ACC112 (cell line): ENCODE measurements around the gene RALBP1.

Experiments
- H2AFZ ChIP-seq: fragments of 200-600 bp; sonication (generic); one replicate; pipeline ENCODE4 v1.6.0; 2017; ENCODE audit warnings: antibody characterized with exemption, low read length; ENCODE audit not compliant: unreplicated experiment
- H3K27ac ChIP-seq: fragments of 200-600 bp; sonication (generic); 2 replicates; pipeline ENCODE4 v1.5.1; 2014; ENCODE audit warnings: low read depth, mild to moderate bottlenecking, antibody characterized with exemption, low read length, moderate library complexity
- H3K27me3 ChIP-seq: fragments of 200-600 bp; sonication (generic); 2 replicates; pipeline ENCODE4 v1.6.1; 2014; ENCODE audit warnings: mild to moderate bottlenecking, antibody characterized with exemption, low read length, moderate library complexity, mixed read lengths; ENCODE audit not compliant: insufficient read depth
- H3K36me3 ChIP-seq: fragments of 200-600 bp; sonication (generic); 2 replicates; pipeline ENCODE4 v1.6.1; 2016; ENCODE audit warnings: mild to moderate bottlenecking, antibody characterized with exemption, low read length, moderate library complexity, mixed read lengths; ENCODE audit not compliant: insufficient read depth
- H3K4me1 ChIP-seq: fragments of 200-600 bp; sonication (generic); one replicate; pipeline ENCODE4 v1.6.1; 2016; ENCODE audit warnings: low read length, mixed read lengths; ENCODE audit not compliant: insufficient read depth, unreplicated experiment, control insufficient read depth
- H3K4me3 ChIP-seq: fragments of 200-600 bp; sonication (generic); 2 replicates; pipeline ENCODE4 v1.5.1; 2014; ENCODE audit warnings: mild to moderate bottlenecking, low read depth, low read length
- H3K79me2 ChIP-seq: fragments of 200-600 bp; sonication (generic); one replicate; pipeline ENCODE4 v1.6.0; 2016; ENCODE audit warnings: low read length; ENCODE audit not compliant: control insufficient read depth, unreplicated experiment, insufficient read depth

The RALBP1 gene

DNA sequence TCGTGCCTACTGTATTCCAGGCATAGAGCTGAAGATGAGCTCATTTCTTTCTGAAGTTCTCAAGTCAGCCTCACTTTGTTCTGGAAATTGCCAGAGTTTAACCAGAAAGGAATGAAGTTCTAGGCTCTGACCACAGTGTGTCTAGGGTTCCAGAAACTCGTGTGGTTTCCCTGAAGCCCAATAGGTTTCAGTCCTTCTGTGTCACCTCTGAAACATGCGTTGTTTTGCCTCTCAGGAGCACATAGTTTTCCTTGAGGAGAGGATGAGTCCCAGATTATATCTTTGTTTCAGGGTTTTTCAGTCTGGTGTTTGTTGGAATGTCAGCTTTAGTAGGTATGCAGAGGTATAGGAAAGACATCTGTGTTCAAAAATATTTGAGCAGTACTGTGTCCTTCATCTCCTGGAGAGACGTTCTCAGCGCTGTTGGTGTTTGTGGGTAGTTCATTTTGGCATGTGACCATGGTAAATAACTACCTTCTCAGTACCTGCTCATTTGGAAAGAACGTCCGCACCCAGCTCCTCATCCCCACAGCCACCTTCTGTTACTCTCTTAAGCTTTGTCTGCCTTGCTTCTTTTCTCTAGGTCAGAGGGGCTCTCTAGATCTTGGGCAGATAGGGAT lies 56.6 kb downstream of the RALBP1 start:
- H3K36me3 ChIP-seq, result peaks cover 26% of the 10 kb centered on the region
- H3K27me3 ChIP-seq, result no peaks in the 10 kb centered on the region
- peaks cover 22% of the 10 kb centered on the region for H3K4me1 ChIP-seq
- H2AFZ ChIP-seq, result no peak overlapping the region
- no peak overlapping the region for H3K4me3 ChIP-seq
- no peaks in the 10 kb centered on the region for H3K79me2 ChIP-seq
- H3K27ac ChIP-seq, result no peak overlapping the region

DNA sequence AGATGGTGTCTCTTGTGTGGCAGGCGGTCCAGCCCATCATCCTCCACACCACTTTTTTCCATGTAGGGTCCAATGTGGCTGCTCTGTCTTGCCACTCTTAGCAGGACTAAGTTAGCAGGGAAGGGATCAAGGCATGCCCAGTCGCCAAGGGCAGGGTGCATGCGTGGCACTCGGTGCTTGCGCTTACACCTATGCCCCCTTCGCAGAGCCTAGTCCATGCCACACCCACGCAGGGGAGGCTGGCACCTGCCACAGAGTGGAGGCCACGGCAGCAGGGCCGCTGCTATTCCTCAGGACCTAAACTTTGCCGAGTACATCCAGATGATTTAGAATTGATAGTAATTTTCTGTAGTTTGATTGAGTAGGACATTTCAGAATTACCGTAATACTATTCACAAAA lies 59.5 kb downstream of the RALBP1 start:
- no peak overlapping the region for H2AFZ ChIP-seq
- H3K36me3 ChIP-seq, result peaks cover 9% of the 10 kb centered on the region; the same call in 1 of the 2 replicates
- peaks cover 34% of the 10 kb centered on the region for H3K4me1 ChIP-seq
- peak overlapping the region; percentile 82 for H3K27ac ChIP-seq
- H3K79me2 ChIP-seq, result no peaks in the 10 kb centered on the region
- no peak overlapping the region for H3K4me3 ChIP-seq
- no peaks in the 10 kb centered on the region for H3K27me3 ChIP-seq

DNA sequence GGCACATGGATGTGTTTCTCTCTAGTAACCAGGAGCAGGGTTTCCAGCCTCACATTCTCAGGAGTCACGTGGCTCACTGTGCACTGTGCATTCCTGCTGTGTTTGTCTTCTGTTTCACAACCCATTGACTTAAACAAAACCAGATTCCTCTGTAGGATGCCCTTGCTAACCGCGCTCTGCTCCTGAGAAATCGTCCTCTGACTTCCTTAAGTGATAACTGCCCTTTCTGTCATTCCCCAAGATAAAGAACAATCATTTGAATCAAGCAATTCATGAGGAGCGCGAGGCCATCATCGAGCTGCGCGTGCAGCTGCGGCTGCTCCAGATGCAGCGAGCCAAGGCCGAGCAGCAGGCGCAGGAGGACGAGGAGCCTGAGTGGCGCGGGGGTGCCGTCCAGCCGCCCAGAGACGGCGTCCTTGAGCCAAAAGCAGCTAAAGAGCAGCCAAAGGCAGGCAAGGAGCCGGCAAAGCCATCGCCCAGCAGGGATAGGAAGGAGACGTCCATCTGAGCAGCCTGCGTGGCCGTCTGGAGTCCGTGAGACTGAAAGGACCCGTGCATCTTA lies 60.2 kb downstream of the RALBP1 start:
- Histone ChIP-seq H2AFZ (peak overlapping the region; percentile 53), H3K4me3 (peak overlapping the region; percentile 73), H3K4me1 (peaks cover 37% of the 10 kb centered on the region), H3K27ac (peak overlapping the region; percentile 82), H3K79me2 (no peaks in the 10 kb centered on the region), H3K27me3 (no peaks in the 10 kb centered on the region), H3K36me3 (peaks cover 13% of the 10 kb centered on the region; the same call in 1 of the 2 replicates)

DNA sequence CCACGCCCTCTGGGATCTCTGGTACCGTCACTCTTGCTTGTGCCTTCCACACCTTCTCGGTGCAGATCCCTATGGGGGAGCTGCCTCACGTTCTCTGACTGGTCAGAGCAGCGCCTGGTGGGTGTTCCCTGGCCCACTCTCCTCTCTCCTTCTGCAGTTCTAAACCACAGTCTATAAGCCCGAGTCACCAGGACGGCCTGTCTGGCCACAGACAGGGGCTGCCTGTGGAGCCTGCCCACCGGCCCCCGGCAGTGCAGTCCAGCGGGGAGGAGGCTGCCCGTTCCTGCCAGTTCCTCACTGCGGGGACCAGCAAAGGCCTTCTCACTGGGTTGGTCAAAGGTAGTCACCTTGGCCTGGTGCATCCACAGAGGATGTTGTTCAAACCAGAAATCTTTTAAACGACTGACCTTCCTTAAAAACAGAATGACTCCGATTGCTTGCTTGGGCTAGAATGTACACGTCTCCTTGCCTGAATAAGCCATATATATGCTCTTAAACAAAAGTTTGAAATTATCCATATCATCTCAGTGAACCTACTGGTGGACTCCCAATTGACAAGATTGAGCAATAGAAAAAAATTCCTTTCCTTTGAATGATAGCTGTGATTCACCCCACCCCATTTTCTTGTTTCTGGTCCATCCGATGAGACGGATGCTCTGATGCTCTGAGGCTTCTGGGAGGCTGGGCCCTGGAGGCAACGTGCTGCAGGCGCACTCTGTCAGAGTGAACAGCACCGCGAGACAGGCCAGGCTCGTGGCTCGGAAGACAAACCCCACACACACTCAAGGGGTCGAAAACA lies 61.2 kb downstream of the RALBP1 start:
- H3K4me1 ChIP-seq, result peaks cover 37% of the 10 kb centered on the region
- no peak overlapping the region; the same call in 1 of the 2 replicates for H3K4me3 ChIP-seq
- no peaks in the 10 kb centered on the region for H3K27me3 ChIP-seq
- H3K79me2 ChIP-seq, result no peaks in the 10 kb centered on the region
- no peak overlapping the region for H2AFZ ChIP-seq
- H3K27ac ChIP-seq, result peak overlapping the region; percentile 82
- H3K36me3 ChIP-seq, result peaks cover 9% of the 10 kb centered on the region; the same call in 1 of the 2 replicates

DNA sequence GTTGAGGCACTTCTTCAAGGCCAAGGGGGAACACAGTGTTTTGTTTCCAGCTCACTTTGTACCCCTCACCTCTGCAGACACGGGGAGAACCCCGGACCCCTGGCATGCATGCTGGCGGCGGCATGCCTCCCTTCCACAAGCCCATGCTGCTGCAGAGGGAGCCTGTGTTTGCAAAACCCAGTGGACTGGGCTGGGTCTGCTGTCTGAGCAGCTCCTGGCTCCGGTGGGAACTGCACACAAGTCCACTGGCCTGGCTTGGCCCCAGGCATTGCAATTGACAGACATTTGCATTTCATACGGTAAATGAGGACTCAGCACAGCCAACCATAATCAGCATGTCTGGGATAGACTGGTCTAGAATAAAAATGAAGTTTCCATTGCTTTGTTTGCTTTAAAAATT lies 62.4 kb downstream of the RALBP1 start:
- no peaks in the 10 kb centered on the region for H3K27me3 ChIP-seq
- H3K79me2 ChIP-seq, result no peaks in the 10 kb centered on the region
- H2AFZ ChIP-seq, result no peak overlapping the region
- no peak overlapping the region for H3K27ac ChIP-seq
- H3K4me3 ChIP-seq, result no peak overlapping the region
- H3K4me1 ChIP-seq, result peaks cover 37% of the 10 kb centered on the region
- H3K36me3 ChIP-seq, result peaks cover 9% of the 10 kb centered on the region; the same call in 1 of the 2 replicates

DNA sequence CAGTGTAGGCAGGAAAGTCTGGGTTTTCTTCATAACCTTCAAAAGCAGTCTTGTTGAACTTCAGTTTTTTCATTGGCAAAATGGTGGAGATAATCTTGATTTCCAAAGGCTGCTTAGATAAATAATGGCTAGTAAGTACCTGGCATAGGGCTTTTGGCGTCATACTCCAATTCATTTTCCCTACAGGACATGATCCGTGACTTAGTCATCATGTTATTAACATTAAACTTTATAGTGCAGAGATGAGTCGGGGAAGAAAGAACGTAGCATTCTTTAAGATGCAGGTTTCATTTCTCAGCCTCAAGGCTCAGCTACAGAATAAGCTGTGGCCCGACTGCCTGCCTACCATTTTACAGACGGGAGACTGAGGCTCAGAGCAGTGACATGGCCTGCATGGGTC lies 64.0 kb downstream of the RALBP1 start:
- Histone ChIP-seq H2AFZ (no peak overlapping the region), H3K4me1 (peaks cover 37% of the 10 kb centered on the region), H3K27me3 (no peaks in the 10 kb centered on the region), H3K36me3 (peaks cover 4% of the 10 kb centered on the region; the same call in 1 of the 2 replicates), H3K4me3 (peak overlapping the region; percentile 51; the same call in 1 of the 2 replicates), H3K79me2 (no peaks in the 10 kb centered on the region), H3K27ac (peak overlapping the region; percentile 82)

DNA sequence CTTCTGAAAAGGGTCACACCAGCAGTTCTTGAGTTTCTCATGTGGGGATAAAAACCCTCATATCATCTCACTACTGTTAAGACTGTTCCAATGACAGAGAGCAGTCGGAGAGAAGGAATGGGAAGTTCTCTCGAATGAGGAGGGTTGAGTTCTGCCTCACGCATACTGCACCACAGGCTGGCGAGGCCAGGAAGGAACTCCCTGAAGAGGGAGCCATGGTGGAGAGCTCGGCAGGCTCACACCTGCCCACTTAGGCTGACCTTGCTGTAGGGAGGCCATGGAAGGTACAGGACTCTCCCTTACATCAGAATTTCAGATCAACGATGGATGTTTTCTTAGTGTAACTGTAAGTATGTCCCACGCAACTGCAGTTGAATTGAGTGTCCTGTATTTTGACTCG lies 64.6 kb downstream of the RALBP1 start:
- Histone ChIP-seq H3K79me2 (no peaks in the 10 kb centered on the region), H3K4me3 (peak overlapping the region; percentile 51; the same call in 1 of the 2 replicates), H3K27me3 (no peaks in the 10 kb centered on the region), H3K36me3 (peaks cover 5% of the 10 kb centered on the region; the same call in 1 of the 2 replicates), H3K27ac (peak overlapping the region; percentile 82), H3K4me1 (peaks cover 34% of the 10 kb centered on the region), H2AFZ (no peak overlapping the region)

DNA sequence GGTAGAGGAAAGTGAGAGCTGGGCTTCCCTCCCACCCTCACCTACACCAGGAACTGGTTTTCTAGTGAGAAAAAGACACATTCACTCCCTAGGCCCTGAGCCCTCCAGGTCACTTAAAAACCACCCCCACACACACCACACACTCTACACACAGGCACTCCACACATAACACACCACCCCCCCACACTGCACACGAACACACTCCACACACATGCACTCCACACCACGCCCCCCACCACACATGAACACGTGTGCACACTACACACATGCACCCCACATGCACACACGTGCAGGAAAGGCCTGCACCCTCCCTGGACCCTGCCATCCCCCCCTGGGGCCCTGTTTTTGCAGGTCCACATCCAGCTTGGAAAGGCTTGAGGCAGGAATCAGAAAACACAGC lies 67.6 kb downstream of the RALBP1 start:
- H3K4me3 ChIP-seq, result no peak overlapping the region
- H2AFZ ChIP-seq, result no peak overlapping the region
- peaks cover 29% of the 10 kb centered on the region for H3K36me3 ChIP-seq
- H3K79me2 ChIP-seq, result no peaks in the 10 kb centered on the region
- peaks cover 16% of the 10 kb centered on the region for H3K4me1 ChIP-seq
- H3K27me3 ChIP-seq, result no peaks in the 10 kb centered on the region
- H3K27ac ChIP-seq, result no peak overlapping the region

DNA sequence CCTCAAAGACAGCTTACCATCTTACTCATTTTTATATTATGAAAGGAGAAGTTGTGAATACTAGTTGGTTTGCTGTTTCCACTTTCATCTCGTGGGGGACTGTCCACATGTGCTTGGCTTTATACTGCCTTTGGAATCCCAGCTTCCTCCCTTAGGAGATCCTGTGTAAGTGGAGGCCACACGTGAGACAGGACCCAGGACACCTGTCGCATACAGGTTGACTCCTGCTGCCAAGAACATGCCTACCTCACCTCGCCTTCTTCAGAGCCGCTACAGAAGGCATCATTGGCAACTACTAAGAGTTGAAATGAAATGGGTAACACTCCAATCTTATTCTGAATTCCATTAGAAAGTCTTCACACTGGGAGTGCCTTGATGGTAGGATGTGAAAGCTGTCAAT lies 69.7 kb downstream of the RALBP1 start:
- Histone ChIP-seq H3K27me3 (no peaks in the 10 kb centered on the region), H3K27ac (no peak overlapping the region), H3K79me2 (no peaks in the 10 kb centered on the region), H3K4me1 (peaks cover 1% of the 10 kb centered on the region), H3K4me3 (no peak overlapping the region), H2AFZ (no peak overlapping the region), H3K36me3 (peaks cover 39% of the 10 kb centered on the region)

DNA sequence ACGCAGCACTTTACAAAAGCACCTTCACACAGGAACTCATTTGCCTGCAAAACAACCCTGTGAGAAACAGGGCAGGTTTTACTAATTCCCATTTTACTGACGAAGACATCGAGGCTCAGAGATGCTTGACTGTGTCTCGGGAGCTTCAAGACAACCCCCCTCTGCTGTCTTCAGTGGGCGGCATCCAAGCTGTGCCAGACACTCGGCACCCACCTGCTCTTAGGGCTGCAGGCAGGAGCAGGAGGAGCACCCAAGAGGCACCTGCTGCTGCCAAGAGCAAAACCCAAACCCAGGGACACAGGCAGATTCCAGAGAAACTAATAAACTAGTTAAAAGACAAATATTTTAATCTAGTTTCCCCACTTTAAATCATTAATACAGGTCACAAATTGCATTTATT lies 71.2 kb downstream of the RALBP1 start:
- Histone ChIP-seq H3K4me3 (no peak overlapping the region), H3K36me3 (peaks cover 44% of the 10 kb centered on the region), H3K4me1 (no peaks in the 10 kb centered on the region), H3K79me2 (no peaks in the 10 kb centered on the region), H2AFZ (no peak overlapping the region), H3K27ac (no peak overlapping the region), H3K27me3 (no peaks in the 10 kb centered on the region)
